ENCODE results near the gene RAD51C.

RAD51C gene

GRCh38 chr17:58785097-58785496 lies 92.7 kb downstream of the RAD51C start:
- TF ChIP-seq, protein P1, sequence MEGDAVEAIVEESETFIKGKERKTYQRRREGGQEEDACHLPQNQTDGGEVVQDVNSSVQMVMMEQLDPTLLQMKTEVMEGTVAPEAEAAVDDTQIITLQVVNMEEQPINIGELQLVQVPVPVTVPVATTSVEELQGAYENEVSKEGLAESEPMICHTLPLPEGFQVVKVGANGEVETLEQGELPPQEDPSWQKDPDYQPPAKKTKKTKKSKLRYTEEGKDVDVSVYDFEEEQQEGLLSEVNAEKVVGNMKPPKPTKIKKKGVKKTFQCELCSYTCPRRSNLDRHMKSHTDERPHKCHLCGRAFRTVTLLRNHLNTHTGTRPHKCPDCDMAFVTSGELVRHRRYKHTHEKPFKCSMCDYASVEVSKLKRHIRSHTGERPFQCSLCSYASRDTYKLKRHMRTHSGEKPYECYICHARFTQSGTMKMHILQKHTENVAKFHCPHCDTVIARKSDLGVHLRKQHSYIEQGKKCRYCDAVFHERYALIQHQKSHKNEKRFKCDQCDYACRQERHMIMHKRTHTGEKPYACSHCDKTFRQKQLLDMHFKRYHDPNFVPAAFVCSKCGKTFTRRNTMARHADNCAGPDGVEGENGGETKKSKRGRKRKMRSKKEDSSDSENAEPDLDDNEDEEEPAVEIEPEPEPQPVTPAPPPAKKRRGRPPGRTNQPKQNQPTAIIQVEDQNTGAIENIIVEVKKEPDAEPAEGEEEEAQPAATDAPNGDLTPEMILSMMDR (IDR thresholded peaks at IDR 0.05; ENCODE audit: borderline replicate concordance, insufficient read depth, low read depth, low read length): no peak

More at GRCh38 chr17:58785097-58785496, 92.7 kb downstream of the RAD51C start:
- no peak overlapping the region for H3K4me3 ChIP-seq (ENCODE audit: low read depth, low read length)

Data from GM12875 (cell line).